IMR-90 (cell line): ENCODE measurements around the gene ADARB2. TPM values are rescaled to one million over a fixed set of nuclear protein-coding genes. Genes with fewer than 3 reads are reported as not detected.

ENCODE experiments used
- ATAC-seq: fragments of 200-7000 bp; cut with Tn5 transposase; 2 replicates; pipeline ENCODE4 v1.9.1; 2020; ENCODE audit warnings: low read depth, mild to moderate bottlenecking, moderate library complexity
- BruUV-seq: library from RNA; stranded (reverse); fragments of 400-500 nt; replicated peaks from 2 replicates; lab custom pipeline; 2021; lab: Mats Ljungman, UMichigan
- CTCF ChIA-PET: fragments of 300-600 bp; formaldehyde crosslinking; extraction: SDS; loops from one replicate; lab custom pipeline; 2021; ENCODE audit warnings: antibody characterized with exemption; lab: Yijun Ruan, JAX
- POLR2A ChIA-PET: fragments of 300-600 bp; sonication (Branson Sonifier 250); formaldehyde crosslinking; loops from one replicate; lab custom pipeline; 2022; ENCODE audit warnings: antibody characterized with exemption; ENCODE audit not compliant: unreplicated experiment; lab: Charles Lee
- DNase-seq: peaks from one replicate; pipeline ENCODE4 v3.0.0; 2013
- H2AFZ ChIP-seq: replicated peaks from 2 replicates; pipeline ENCODE3; 2013; ENCODE audit warnings: low read length, mild to moderate bottlenecking; ENCODE audit not compliant: poor library complexity
- H2AK5ac ChIP-seq: 2 replicates; pipeline ENCODE4 v1.6.1; 2013; ENCODE audit warnings: low read depth, low read length, inconsistent platforms
- H2AK9ac ChIP-seq: replicated peaks from 2 replicates; pipeline ENCODE3; 2013; ENCODE audit warnings: mild to moderate bottlenecking, low read depth, low read length, moderate library complexity; ENCODE audit not compliant: poor library complexity
- H2BK120ac ChIP-seq: 2 replicates; pipeline ENCODE4 v1.6.1; 2013; ENCODE audit warnings: low read depth, low read length, inconsistent platforms
- H2BK15ac ChIP-seq: 3 replicates; pipeline ENCODE4 v1.6.1; 2013; ENCODE audit warnings: low read depth, low read length, inconsistent platforms
- H2BK20ac ChIP-seq: 2 replicates; pipeline ENCODE4 v1.6.1; 2013; ENCODE audit warnings: low read depth, mild to moderate bottlenecking, inconsistent platforms, low read length, moderate library complexity
- H2BK5ac ChIP-seq: 2 replicates; pipeline ENCODE4 v1.6.1; 2013; ENCODE audit warnings: mild to moderate bottlenecking, low read depth, low read length, inconsistent platforms; ENCODE audit not compliant: poor library complexity, severe bottlenecking
- H3K14ac ChIP-seq: replicated peaks from 2 replicates; pipeline ENCODE4 v1.6.1; 2013; ENCODE audit warnings: low read depth, low read length, inconsistent platforms
- H3K18ac ChIP-seq: 2 replicates; pipeline ENCODE4 v1.6.1; 2013; ENCODE audit warnings: low read depth, low read length, control low read depth
- H3K23ac ChIP-seq: 2 replicates; pipeline ENCODE4 v1.6.1; 2013; ENCODE audit warnings: low read depth, low read length, inconsistent platforms
- H3K27ac ChIP-seq: 2 replicates; pipeline ENCODE4 v1.5.1; 2013; ENCODE audit warnings: mild to moderate bottlenecking, control low read depth, low read length; ENCODE audit not compliant: insufficient read depth
- H3K27me3 ChIP-seq: 2 replicates; pipeline ENCODE4 v1.6.1; 2013; ENCODE audit warnings: low read length; ENCODE audit not compliant: control insufficient read depth, insufficient read depth
- H3K36me3 ChIP-seq: 2 replicates; pipeline ENCODE4 v1.6.1; 2013; ENCODE audit warnings: low read length, mixed read lengths; ENCODE audit not compliant: control insufficient read depth, insufficient read depth
- H3K4ac ChIP-seq: 2 replicates; pipeline ENCODE4 v1.6.1; 2013; ENCODE audit warnings: low read depth, low read length, inconsistent platforms
- H3K4me1 ChIP-seq: 2 replicates; pipeline ENCODE4 v1.6.1; 2013; ENCODE audit warnings: low read length, mixed read lengths; ENCODE audit not compliant: control insufficient read depth, insufficient read depth
- H3K4me2 ChIP-seq: 2 replicates; pipeline ENCODE4 v1.6.1; 2013; ENCODE audit warnings: low read depth, mild to moderate bottlenecking, control low read depth, low read length, moderate library complexity
- H3K4me3 ChIP-seq: 2 replicates; pipeline ENCODE4 v1.5.1; 2013; ENCODE audit warnings: low read depth, mild to moderate bottlenecking, control low read depth, low read length, moderate library complexity; ENCODE audit not compliant: insufficient read depth
- H3K56ac ChIP-seq: 2 replicates; pipeline ENCODE4 v1.6.1; 2013; ENCODE audit warnings: low read length, inconsistent platforms; ENCODE audit not compliant: insufficient read depth; ENCODE audit errors: extremely low read depth
- H3K79me1 ChIP-seq, 2 experiments: 2 replicates each; pipeline ENCODE4 v1.6.1; 2013; ENCODE audit warnings: low read length in 2 of 2, inconsistent platforms in 1 of 2, low read depth in 1 of 2
- H3K9ac ChIP-seq: 2 replicates; pipeline ENCODE4 v1.6.1; 2013; ENCODE audit warnings: low read depth, low read length, control low read depth
- H3K9me1 ChIP-seq: 2 replicates; pipeline ENCODE4 v1.6.1; 2013; ENCODE audit warnings: low read length, inconsistent platforms; ENCODE audit not compliant: insufficient read depth
- H3K9me3 ChIP-seq: 2 replicates; pipeline ENCODE4 v1.6.1; 2013; ENCODE audit warnings: low read length; ENCODE audit not compliant: control insufficient read depth, insufficient read depth
- H4K20me1 ChIP-seq: 2 replicates; pipeline ENCODE4 v1.6.1; 2013; ENCODE audit warnings: low read length, inconsistent platforms; ENCODE audit not compliant: insufficient read depth
- H4K5ac ChIP-seq: 2 replicates; pipeline ENCODE4 v1.6.1; 2013; ENCODE audit warnings: mild to moderate bottlenecking, low read depth, low read length, control low read depth
- H4K8ac ChIP-seq, 2 experiments: 2 replicates each; pipeline ENCODE4 v1.6.1; 2013; ENCODE audit warnings: low read depth in 2 of 2, low read length in 2 of 2, control low read depth in 1 of 2, inconsistent platforms in 1 of 2
- H4K91ac ChIP-seq: 2 replicates; pipeline ENCODE4 v1.6.1; 2013; ENCODE audit warnings: low read depth, low read length, inconsistent platforms; ENCODE audit not compliant: insufficient read depth
- BHLHE40 ChIP-seq: fragments of 150-350 bp; IDR thresholded peaks from 2 replicates; pipeline ENCODE4 v1.6.1; 2016; ENCODE audit warnings: mild to moderate bottlenecking, low read depth, low read length
- CEBPB ChIP-seq: IDR thresholded peaks from 2 replicates; pipeline ENCODE4 v1.6.1; 2012; ENCODE audit warnings: low read depth, low read length, improper control_type of control experiment
- CHD1 ChIP-seq: IDR thresholded peaks from 2 replicates; pipeline ENCODE4 v1.6.1; 2012; ENCODE audit warnings: low read depth, low read length, improper control_type of control experiment
- FOS ChIP-seq: fragments of 150-350 bp; IDR thresholded peaks from 2 replicates; pipeline ENCODE4 v1.6.1; 2016; ENCODE audit warnings: low read depth, low read length
- MAFK ChIP-seq: IDR thresholded peaks from 2 replicates; pipeline ENCODE4 v1.6.1; 2012; ENCODE audit warnings: low read depth, low read length, improper control_type of control experiment
- MAZ ChIP-seq: IDR thresholded peaks from 2 replicates; pipeline ENCODE4 v1.6.1; 2012; ENCODE audit warnings: low read depth, mild to moderate bottlenecking, low read length, improper control_type of control experiment, moderate library complexity, borderline replicate concordance
- MXI1 ChIP-seq: IDR thresholded peaks from 2 replicates; pipeline ENCODE4 v1.6.1; 2012; ENCODE audit warnings: low read depth, mild to moderate bottlenecking, low read length, moderate library complexity, borderline replicate concordance
- NFE2L2 ChIP-seq: fragments of 150-350 bp; IDR thresholded peaks from 2 replicates; pipeline ENCODE4 v1.6.1; 2016; ENCODE audit warnings: low read depth, mild to moderate bottlenecking, low read length
- POLR2A ChIP-seq: IDR thresholded peaks from 2 replicates; pipeline ENCODE4 v1.6.1; 2012; ENCODE audit warnings: mild to moderate bottlenecking, low read depth, low read length
- RAD21 ChIP-seq: IDR thresholded peaks from 2 replicates; pipeline ENCODE4 v1.6.1; 2012; ENCODE audit warnings: low read length, improper control_type of control experiment
- RCOR1 ChIP-seq: IDR thresholded peaks from 2 replicates; pipeline ENCODE4 v1.6.1; 2012; ENCODE audit warnings: mild to moderate bottlenecking, low read length, improper control_type of control experiment; ENCODE audit not compliant: insufficient replicate concordance
- RFX5 ChIP-seq: IDR thresholded peaks from 2 replicates; pipeline ENCODE4 v1.8.0; 2012; ENCODE audit warnings: low read depth, mild to moderate bottlenecking, low read length, moderate library complexity
- SMC3 ChIP-seq: fragments of 150-350 bp; IDR thresholded peaks from 2 replicates; pipeline ENCODE4 v1.6.1; 2016; ENCODE audit warnings: low read depth, mild to moderate bottlenecking, antibody characterized with exemption, low read length, moderate library complexity
- WGBS, 2 experiments: methylation state at CpG; one replicate each; pipeline versions ENCODE4 v1.1.5 to v1.1.7; 2013; ENCODE audit warnings: missing lambda C conversion rate in 2 of 2; ENCODE audit not compliant: insufficient read length in 1 of 2; ENCODE audit errors: extremely low coverage in 2 of 2; 5-methylcytosine and 5-hydroxymethylcytosine counted together
- dilution Hi-C: fragments of 300-500 bp; cut with HindIII; formaldehyde crosslinking; loops from one replicate; pipeline ENCODE4 v1.14.3; 2018; ENCODE audit warnings: low sequenced_read_pairs; ENCODE audit not compliant: unreplicated experiment
- in situ Hi-C: fragments of 300-500 bp; cut with MboI; formaldehyde crosslinking; loops from 3 replicates; pipeline ENCODE4 v1.14.3; 2019; ENCODE audit warnings: low sequenced_read_pairs, inconsistent platforms, mixed read lengths
- intact Hi-C: fragments of 100-400 bp; cut with micrococcal nuclease; formaldehyde crosslinking; loops from 2 replicates; pipeline ENCODE4 v1.10.0; 2022
- polyA plus RNA-seq, 3 experiments: library from polyadenylated mRNA; depleted of rRNA; stranded (reverse); fragments of >200 nt; gene quantifications; 2 replicates each; pipeline ENCODE4 v1.2.3, GENCODE V29; 2012; ENCODE audit warnings: low replicate concordance in 1 of 3
- total RNA-seq: library from RNA; depleted of rRNA; stranded (reverse); fragments of >200 nt; gene quantifications from 2 replicates; pipeline ENCODE4 v1.2.3, GENCODE V29; 2012
- TF ChIP-seq, protein P1 (sequence below): fragments of 150-350 bp; IDR thresholded peaks from 2 replicates; pipeline ENCODE4 v1.6.1; 2016; ENCODE audit warnings: low read depth, mild to moderate bottlenecking, low read length, moderate library complexity, borderline replicate concordance
- TF ChIP-seq, protein P2 (sequence below): conservative IDR thresholded peaks from 2 replicates; pipeline ENCODE4 v1.5.1; 2012; ENCODE audit warnings: mild to moderate bottlenecking, low read depth, low read length, improper control_type of control experiment
- TF ChIP-seq, protein P3 (sequence below): fragments of 150-350 bp; IDR thresholded peaks from 2 replicates; pipeline ENCODE4 v1.6.1; 2017; ENCODE audit warnings: mild to moderate bottlenecking, antibody characterized with exemption, low read length, low read depth

The ADARB2 gene
- total and polyA plus RNA-seq, 2 of the 4 experiments (the other 2 are of a cell fraction) = not detected

DNA sequence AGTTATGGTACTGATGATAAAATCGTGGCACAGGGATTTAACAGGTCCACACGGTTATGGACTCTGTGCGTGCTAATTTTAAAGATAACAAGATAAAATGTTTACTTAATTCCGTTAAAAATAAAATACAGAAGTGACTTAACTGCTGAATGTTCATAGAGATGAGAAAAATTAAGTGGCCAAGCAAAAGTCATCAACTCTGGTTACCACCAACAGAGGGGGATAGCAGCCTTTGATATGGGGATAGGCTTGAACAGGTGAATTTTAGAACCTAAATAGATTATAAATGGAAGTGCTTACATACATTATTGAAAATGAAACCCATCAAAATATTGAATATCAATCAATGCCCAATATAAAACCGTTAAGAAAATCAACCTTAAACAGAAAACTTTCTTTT is 436.2 kb downstream of the ADARB2 start:
- no peak overlapping the region for H2AFZ ChIP-seq
- H3K9me3 ChIP-seq = peaks cover 22% of the 10 kb centered on the region; the same call in 1 of the 2 replicates
- H3K27ac ChIP-seq = no peak overlapping the region
- WGBS, 2 experiments = no CpG with 5 or more reads among the region's 5 CpGs
- H2AK9ac ChIP-seq = no peak overlapping the region
- H3K36me3 ChIP-seq = no peaks in the 10 kb centered on the region
- no peak overlapping the region for H4K91ac ChIP-seq
- no peaks in the 10 kb centered on the region for H3K27me3 ChIP-seq
- no peaks in the 10 kb centered on the region for H4K20me1 ChIP-seq
- H3K4me2 ChIP-seq = no peak overlapping the region
- H2BK120ac ChIP-seq = no peak overlapping the region
- no peak overlapping the region for H2BK15ac ChIP-seq
- no peak overlapping the region for H3K56ac ChIP-seq
- intact Hi-C loops = no loop called here
- no peak overlapping the region for H3K18ac ChIP-seq
- no peaks in the 10 kb centered on the region for H3K4me1 ChIP-seq
- ChIA-PET CTCF (no interaction called here), POLR2A (no interaction called here)
- no peak overlapping the region for H2BK20ac ChIP-seq
- H2AK5ac ChIP-seq = no peak overlapping the region
- no peak overlapping the region for H4K8ac ChIP-seq
- in situ Hi-C loops = no loop called here
- no peak overlapping the region for H3K9ac ChIP-seq
- no peak overlapping the region for H3K4me3 ChIP-seq
- H3K14ac ChIP-seq = no peak overlapping the region
- dilution Hi-C loops = no loop called here
- H4K5ac ChIP-seq = no peak overlapping the region
- H3K4ac ChIP-seq = no peak overlapping the region
- no peak for DNase-seq
- H2BK5ac ChIP-seq = no peak overlapping the region
- BruUV-seq = no TSS peak
- no peak overlapping the region for H3K23ac ChIP-seq
- H3K9me1 ChIP-seq = no peaks in the 10 kb centered on the region
- H3K79me1 ChIP-seq = no peaks in the 10 kb centered on the region
- ATAC-seq = no peak
- TF ChIP-seq, protein P1, sequence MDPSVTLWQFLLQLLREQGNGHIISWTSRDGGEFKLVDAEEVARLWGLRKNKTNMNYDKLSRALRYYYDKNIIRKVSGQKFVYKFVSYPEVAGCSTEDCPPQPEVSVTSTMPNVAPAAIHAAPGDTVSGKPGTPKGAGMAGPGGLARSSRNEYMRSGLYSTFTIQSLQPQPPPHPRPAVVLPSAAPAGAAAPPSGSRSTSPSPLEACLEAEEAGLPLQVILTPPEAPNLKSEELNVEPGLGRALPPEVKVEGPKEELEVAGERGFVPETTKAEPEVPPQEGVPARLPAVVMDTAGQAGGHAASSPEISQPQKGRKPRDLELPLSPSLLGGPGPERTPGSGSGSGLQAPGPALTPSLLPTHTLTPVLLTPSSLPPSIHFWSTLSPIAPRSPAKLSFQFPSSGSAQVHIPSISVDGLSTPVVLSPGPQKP = no peak
- TF ChIP-seq POLR2A (no peak), NFE2L2 (no peak), RFX5 (no peak), RCOR1 (no peak), CEBPB (no peak), SMC3 (no peak), BHLHE40 (no peak), CHD1 (no peak), FOS (no peak), MAFK (no peak), MXI1 (no peak), MAZ (no peak), RAD21 (no peak)
- TF ChIP-seq, protein P2, sequence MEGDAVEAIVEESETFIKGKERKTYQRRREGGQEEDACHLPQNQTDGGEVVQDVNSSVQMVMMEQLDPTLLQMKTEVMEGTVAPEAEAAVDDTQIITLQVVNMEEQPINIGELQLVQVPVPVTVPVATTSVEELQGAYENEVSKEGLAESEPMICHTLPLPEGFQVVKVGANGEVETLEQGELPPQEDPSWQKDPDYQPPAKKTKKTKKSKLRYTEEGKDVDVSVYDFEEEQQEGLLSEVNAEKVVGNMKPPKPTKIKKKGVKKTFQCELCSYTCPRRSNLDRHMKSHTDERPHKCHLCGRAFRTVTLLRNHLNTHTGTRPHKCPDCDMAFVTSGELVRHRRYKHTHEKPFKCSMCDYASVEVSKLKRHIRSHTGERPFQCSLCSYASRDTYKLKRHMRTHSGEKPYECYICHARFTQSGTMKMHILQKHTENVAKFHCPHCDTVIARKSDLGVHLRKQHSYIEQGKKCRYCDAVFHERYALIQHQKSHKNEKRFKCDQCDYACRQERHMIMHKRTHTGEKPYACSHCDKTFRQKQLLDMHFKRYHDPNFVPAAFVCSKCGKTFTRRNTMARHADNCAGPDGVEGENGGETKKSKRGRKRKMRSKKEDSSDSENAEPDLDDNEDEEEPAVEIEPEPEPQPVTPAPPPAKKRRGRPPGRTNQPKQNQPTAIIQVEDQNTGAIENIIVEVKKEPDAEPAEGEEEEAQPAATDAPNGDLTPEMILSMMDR = no peak
- TF ChIP-seq, protein P3, sequence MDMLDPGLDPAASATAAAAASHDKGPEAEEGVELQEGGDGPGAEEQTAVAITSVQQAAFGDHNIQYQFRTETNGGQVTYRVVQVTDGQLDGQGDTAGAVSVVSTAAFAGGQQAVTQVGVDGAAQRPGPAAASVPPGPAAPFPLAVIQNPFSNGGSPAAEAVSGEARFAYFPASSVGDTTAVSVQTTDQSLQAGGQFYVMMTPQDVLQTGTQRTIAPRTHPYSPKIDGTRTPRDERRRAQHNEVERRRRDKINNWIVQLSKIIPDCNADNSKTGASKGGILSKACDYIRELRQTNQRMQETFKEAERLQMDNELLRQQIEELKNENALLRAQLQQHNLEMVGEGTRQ = no peak
